NCI-H82 treated with DMSO at 0.1 percent for 48 hours (cell line): ENCODE data around the gene FBXL13.
"Not testable (repeated sequence)": the region's sequence is repeated elsewhere in the genome, so short reads cannot be mapped to it uniquely, and the experiment has no call there.

ENCODE experiments used
- DNase-seq: peaks from one replicate; lab custom pipeline; 2025; ENCODE audit not compliant: unreplicated experiment; lab: John Stamatoyannopoulos, UW

The FBXL13 gene

GRCh38 chr7:102902052-102902451 lies 172.5 kb downstream of the FBXL13 start:
- DNase-seq = not testable (repeated sequence)

GRCh38 chr7:102898532-102898859 lies 176.1 kb downstream of the FBXL13 start:
- no peak for DNase-seq

DNA sequence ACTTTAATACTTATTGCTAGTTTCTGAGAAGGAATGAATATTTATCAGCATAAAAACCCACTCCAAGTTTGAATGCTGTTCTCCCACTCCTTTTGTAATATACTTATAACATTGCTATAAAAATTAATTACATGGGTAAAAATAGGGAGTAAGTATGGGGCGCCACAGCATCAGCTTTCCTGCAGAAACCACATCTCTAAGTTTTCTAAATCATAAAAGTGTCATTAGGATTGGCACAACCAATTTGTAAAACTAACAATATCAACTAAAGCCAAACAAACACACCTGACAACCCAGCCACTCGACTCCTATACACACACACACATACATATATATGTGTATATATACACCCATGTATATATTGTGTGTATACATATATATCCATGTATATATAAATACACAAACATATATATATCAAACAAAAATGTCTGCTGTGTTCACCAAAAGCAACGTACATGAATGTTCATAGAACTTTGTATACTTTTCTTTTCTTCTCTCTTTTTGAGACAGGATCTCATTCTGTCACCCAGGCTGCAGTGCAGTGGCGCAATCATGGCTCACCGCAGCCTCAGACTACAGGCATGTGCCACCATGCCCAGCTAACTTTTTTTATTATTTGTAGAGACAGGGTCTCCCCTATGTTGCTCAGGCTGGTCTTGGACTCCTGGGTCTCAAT lies 176.6 kb downstream of the FBXL13 start:
- DNase-seq = no peak

DNA sequence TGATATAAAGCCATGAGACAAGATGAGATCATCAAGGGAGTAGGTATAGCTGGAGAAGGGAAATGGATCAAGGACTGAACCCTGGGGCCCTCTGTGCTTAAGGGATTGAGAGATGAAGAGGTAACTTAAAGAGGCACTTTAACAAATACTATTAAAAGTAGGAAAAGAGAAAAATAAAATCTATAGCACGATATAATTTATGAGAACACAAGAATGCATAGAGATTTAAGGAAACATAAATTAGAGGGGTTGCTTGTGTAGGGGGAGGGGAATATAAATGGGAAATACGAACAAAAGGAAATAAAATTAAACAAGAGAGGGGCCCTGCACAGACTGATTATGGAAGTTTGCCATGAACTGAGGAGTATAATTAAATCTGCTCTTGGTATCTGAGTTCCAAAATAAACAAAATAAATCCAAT lies 177.4 kb downstream of the FBXL13 start:
- DNase-seq = no peak

- no peak for DNase-seq
Observed at GRCh38 chr7:102896585-102896984, 178.0 kb downstream of the FBXL13 start.

DNA sequence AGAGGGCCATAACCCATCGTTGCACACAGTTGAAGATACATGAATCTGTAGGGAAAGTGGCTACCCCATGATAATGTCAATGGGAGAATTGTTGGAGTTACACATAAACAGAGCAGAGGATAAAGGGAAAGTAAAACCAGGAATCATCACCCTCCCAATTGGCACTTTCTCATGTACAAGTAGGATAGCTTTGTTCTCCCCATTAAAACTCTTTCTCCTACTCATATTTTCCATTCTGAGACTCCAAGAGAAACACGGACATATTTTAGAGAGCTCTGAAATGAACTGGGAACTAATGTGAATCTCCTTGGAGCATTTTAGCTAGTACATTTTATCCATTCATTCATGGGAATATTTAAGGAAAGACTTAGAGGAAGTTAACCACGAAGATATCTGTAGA lies 179.0 kb downstream of the FBXL13 start:
- DNase-seq = no peak

DNA sequence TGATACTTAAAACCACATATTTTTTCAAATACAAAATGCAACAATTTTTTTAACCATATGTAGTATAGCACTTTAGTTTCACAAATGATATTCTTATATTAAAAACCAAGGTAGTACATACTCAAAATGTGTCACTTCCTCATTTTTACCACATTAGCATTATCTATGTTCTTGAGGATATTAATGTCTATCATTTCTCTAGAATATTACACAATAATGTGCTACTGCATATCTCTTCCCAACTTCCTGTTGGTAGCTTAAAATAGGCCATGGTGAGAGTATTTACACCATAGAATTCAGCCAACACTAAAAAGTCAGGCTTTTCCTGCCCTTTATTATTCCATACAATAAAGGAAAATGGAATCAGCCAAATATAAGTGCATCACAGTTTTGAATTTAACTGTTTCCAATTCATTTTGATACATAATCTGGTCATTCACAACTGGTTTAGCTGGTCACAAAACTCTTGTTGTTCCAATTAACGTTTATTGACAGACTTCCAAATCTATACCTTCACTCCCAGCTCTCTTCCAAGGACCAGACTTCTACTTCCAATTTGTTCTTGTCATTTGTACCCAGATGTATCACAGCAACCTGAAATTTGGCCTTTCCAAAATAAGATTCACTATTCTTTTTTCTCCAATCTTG lies 181.8 kb downstream of the FBXL13 start:
- no peak for DNase-seq

- no peak for DNase-seq
Observed at GRCh38 chr7:102891693-102892261, 182.8 kb downstream of the FBXL13 start.

- no peak for DNase-seq
Observed at GRCh38 chr7:102890971-102891692, 183.5 kb downstream of the FBXL13 start.

GRCh38 chr7:102890292-102890970 lies 184.2 kb downstream of the FBXL13 start:
- DNase-seq = no peak

DNA sequence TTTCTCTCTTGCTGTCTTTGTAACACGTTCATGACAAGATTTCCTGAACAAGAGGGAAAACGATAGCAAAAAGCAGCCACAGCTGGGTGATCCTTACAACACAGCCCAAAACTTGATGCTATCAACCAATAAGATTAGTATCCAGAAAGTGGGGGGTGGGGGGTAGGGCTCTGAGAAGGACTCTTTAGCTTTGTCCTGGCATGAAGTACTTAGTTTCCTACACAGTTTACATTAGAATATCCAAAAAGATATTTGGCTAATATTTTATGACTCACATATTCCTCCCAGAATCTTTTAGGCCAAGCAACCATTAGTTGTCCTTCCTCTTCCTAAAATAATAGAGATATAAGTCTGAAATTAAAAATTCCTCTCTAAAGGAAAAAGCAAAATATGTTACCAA lies 184.7 kb downstream of the FBXL13 start:
- DNase-seq = no peak

GRCh38 chr7:102888561-102889233 lies 185.9 kb downstream of the FBXL13 start:
- no peak for DNase-seq

DNA sequence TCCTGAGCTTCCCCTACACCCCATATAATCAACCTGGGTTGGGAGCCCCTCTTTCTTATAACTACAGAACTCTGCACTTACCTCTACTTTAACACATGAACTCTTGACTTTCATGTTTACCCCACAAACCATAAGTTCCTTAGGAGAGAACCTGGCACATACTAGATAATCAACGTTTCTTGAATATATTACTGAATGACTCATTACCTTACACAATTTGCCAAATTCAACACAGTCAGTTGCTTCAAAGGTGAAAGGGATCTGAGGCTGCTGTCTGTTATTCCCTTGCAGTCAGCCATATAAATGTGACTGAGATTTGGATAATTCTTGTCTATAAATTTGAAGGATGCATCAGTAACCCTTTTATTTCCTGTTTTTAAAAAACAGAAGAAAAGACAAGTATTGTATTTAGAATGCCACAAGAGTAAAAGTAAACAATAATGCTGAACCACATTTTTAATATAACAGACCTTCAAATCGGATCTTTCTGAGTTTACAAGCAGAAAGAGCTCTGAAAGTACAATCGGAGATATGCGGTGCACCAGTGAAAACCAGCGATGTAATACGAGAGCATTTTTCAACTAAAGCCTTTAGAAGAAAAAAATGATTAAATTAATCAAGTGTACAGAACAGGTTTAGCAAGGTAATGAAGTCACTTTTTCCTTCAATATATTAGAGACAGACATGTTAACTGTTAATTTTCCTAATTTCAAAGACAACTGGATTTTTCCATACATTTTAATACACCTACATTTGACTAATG lies 191.3 kb downstream of the FBXL13 start:
- DNase-seq = no peak

DNA sequence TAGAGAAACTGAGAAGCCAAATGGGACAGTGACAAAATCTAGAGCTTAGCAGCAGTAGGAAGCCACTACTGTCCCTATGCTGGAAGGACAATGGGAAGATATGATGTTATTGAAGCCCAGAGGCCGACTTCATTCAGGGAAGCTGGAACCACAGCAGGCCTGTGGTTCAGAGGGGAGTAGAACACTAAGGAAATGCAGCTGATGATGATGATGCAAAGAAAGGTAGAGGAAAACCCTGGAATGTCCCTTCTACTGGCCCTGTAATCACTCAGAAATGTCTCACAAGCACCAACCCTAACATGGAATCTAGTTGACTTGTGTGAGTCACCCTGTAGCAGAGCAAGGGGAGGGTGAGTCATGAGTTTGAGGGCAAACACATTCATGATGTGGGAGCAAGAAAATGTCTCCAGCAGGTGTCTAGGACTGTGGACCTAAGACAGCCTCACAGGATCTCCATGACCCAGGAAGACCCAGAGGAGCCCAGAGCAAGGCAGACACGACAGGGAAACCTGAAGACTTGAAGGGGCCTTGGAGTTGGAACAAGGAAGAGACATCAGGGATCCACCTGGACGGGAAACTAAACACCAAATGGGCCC lies 198.8 kb downstream of the FBXL13 start:
- DNase-seq = no peak

- DNase-seq = no peak
Observed at GRCh38 chr7:102874966-102875365, 199.6 kb downstream of the FBXL13 start.

DNA sequence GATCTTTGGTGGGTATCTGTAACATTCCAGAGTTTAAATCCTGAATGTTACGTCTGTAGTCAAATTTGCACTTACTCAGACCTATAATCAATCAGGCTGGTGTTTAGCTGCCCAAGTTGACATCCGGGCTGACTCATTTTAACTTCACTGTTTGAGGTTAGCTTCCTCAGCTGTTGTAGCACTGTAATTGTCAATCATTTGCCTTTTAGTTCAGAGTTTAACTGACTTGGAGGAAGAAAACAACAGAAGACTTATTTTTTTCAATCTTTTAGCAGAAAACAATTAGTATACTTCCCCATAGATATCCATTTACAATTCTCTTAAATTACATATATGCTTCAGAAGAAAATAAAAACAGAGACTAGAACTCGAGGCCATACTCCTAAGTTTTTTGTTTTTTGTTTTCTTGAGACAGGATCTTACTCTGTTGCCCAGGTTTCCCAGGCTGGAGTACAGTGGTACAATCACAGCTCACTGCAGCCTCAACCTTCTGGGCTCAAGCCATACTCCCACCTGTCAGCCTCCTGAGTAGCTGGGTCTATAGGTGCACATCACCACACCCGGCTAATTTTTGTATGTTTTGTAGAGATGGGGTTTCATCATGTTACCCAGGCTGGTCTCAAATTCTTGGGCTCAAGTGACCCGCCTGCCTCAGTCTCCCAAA lies 200.3 kb downstream of the FBXL13 start:
- no peak for DNase-seq

DNA sequence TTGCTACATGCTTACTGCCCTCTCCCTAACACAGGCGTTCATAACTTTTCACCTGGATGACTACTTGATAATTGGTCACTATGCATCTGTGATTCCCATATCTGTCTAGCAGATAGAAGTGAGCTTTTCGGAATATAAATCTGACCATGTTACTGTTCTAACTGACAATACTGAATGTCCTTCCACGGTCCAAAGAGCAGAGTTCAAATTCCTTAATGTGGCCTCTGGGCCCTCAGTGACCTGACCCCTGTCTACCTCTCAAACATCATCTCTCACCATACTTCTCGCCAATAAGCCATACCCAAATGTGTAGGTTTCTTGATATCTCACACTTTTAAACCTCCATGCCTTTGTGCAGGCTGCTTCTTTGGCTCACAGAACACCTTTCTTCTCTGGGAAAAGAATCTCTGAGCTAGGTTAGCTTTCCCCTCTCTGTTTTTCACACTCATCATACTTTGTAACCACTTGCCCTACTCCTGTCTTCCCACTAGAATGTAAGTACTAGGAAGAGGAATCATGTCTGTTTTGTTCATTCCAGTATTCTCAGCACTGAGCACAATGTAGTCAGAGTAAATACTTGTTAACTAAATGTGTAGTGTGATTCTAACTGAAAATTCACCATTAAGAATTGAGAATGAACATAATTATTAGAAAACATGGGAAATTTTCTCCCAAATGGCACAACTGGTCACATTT lies 201.0 kb downstream of the FBXL13 start:
- DNase-seq = no peak

DNA sequence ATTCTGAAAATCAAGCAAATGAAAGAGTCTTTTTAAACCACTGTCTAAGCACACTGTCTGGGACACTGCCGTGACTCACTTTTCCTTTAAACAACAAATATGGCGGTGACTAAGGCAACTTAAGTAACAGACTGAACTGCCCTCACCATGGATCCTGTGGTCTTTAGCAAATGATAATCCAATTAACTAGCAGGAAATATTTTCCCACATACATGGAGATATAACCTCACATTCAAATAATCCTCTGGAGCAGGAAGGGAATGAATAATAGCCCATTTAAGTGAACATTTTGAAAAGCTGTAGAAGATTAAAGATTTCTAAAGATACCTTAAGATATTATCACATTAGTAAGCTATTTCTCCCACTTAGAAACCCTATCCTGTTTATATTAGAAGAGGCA lies 202.1 kb downstream of the FBXL13 start:
- DNase-seq = no peak

DNA sequence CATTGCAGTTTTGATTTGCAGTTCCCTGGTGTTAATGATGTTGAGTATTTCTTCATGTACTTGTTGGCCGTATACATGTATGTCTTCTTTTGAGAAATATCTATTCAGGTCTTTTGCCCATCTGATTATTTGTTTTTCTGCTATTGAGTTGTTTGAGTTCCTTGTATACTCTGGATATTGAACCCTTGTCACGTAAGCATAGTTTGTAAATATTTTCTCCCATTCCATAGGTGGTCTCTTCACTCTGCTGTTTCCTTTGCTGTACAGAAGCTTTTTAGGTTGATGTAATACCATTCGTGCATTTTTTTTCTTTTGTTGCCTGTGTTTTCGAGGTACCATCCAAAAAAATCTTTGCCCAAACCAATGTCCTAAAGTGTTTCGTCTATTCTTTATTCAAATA lies 205.4 kb downstream of the FBXL13 start:
- no peak for DNase-seq
